ENCODE results near the gene SELENOO.

SELENOO gene

GRCh38 chr22:50171965-50172421, 28.8 kb upstream of the SELENOO start:
- no peak for DNase-seq

GRCh38 chr22:50173311-50173982, 27.4 kb upstream of the SELENOO start:
- no peak for DNase-seq

- DNase-seq = no peak
Measured at GRCh38 chr22:50173983-50174355, 26.8 kb upstream of the SELENOO start.

GRCh38 chr22:50174382-50175190, 26.2 kb upstream of the SELENOO start:
- no peak for DNase-seq

- no peak for DNase-seq
Measured at GRCh38 chr22:50175191-50175461, 25.7 kb upstream of the SELENOO start.

- no peak for DNase-seq
Measured at GRCh38 chr22:50175921-50176849, 24.6 kb upstream of the SELENOO start.

- DNase-seq = no peak
Measured at GRCh38 chr22:50176850-50177536, 23.8 kb upstream of the SELENOO start.

GRCh38 chr22:50177537-50178470, 23.0 kb upstream of the SELENOO start:
- DNase-seq = no peak

GRCh38 chr22:50178471-50178864, 22.3 kb upstream of the SELENOO start:
- DNase-seq = no peak

- DNase-seq = no peak
Measured at GRCh38 chr22:50178871-50179869, 21.6 kb upstream of the SELENOO start.

- no peak for DNase-seq
Measured at GRCh38 chr22:50179937-50180726, 20.7 kb upstream of the SELENOO start.

GRCh38 chr22:50180727-50181521, 19.9 kb upstream of the SELENOO start:
- DNase-seq = no peak

GRCh38 chr22:50182176-50183081, 18.4 kb upstream of the SELENOO start:
- DNase-seq = no peak

- DNase-seq = no peak
Measured at GRCh38 chr22:50183141-50183971, 17.5 kb upstream of the SELENOO start.

- DNase-seq = no peak
Measured at GRCh38 chr22:50184004-50184901, 16.6 kb upstream of the SELENOO start.
